IPS-NIHi7 (cell line): ENCODE measurements around the gene CLK2.
A peak's percentile ranks its signal among the peaks of the same experiment; 100 is the strongest.
"Not testable (repeated sequence)": the region's sequence is repeated elsewhere in the genome, so short reads cannot be mapped to it uniquely, and the experiment has no call there.

Experiments
- DNase-seq: peaks from one replicate; pipeline ENCODE4 v3.0.0; 2012; ENCODE audit warnings: mixed read lengths; ENCODE audit errors: extremely low spot score

CLK2 gene

DNA sequence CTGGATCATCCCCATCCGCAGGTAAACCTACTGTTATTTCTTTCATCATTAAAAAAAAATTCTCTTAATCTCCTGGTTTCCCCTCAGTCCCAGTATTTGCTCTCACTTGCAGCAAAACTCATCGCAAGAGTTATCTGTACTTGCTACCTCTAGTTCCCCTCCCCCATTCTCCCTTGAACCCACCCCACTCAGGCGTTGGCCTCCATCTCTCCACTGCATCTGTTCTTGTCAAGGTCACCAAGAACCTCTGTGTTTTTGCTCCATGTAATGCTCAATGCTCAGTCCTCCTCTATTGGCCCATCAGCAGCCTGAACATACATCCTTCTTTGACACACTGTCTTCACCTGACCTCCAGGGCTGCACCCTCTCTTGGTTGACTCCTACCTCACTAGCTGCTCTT, 23.4 kb upstream of the CLK2 start:
- no peak for DNase-seq

DNA sequence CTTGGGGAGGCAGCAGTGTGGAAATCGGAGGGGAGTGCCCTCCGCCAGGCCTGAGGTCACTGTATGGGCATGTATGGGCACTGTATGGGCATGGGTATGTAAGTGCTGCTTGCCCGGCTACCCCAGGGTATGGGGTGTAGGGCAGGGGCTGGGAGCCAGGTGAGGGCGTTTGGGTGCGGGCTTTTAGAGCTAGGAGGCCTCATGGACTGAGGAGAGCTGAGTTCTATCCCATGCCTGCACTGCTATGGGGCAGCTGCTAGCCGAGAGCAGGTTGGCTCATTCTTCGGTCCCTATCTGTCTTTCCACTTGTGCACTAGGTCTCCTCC, 22.6 kb upstream of the CLK2 start:
- DNase-seq = no peak

DNA sequence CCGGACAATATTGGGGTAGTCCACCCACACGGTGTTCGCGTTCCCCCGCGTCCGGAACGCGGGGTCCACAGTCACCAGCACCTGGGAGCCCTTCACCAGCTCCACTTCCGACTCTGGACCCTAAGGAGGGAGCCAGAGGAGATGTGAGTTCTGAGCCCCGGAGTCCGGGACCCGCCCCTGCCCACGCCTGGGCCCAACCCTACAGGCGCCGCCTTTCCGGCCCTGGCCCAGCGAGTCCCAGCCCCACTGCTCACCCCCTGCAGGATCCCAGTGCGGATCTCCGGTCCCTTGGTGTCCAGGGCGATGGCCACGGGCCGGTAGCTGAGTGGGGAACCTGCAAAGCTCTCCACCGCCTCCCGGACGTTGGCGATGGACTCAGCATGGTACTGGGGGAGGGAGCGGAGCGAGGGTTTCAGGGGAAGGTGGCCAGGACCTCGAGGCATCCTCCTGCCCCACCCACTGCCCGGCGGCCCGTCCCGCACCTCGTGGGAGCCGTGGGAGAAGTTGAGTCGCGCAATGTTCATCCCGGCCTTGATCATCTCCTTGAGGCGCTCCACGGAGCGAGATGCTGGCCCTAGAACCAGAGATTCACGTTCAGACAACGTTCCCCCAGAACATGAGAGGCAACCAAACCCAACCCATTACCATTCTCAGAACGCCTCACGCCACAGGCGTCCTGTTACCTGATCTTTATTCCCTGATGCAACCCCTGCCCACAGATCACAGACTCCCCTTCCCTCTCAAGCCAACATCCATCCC, 22.1 kb upstream of the CLK2 start:
- DNase-seq = peak; percentile 47

DNA sequence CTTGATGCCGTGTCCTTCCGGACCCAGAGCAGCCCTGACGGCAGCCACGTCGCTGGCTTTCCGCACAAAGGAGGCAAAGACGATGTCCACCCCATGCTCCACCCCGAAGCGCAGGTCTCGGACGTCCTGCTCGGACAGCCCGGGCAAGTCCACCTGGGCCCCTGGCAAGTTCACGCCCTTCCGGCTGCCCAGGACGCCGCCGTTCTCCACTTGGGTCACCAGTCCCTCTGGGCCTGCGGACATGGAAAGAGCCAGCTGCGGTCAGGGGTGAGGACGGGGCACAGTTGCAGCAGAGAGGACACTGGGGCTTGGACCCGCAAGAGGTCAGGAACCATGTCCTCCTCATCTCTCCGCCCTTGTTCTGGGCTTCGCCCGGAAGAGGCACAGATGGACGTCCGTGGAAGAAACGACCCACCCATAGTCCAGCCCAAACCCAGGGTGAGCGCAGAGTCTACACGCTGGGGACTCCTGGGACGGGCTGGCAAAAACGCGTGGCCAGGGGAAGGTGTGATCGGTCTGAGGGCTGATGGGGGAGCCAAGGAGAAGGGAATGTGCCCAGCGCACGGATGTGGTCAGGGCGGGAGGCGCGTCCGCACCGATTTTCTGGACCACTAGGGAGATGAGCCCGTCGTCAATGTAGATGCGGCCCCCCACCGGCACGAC, 21.3 kb upstream of the CLK2 start:
- DNase-seq = no peak

DNA sequence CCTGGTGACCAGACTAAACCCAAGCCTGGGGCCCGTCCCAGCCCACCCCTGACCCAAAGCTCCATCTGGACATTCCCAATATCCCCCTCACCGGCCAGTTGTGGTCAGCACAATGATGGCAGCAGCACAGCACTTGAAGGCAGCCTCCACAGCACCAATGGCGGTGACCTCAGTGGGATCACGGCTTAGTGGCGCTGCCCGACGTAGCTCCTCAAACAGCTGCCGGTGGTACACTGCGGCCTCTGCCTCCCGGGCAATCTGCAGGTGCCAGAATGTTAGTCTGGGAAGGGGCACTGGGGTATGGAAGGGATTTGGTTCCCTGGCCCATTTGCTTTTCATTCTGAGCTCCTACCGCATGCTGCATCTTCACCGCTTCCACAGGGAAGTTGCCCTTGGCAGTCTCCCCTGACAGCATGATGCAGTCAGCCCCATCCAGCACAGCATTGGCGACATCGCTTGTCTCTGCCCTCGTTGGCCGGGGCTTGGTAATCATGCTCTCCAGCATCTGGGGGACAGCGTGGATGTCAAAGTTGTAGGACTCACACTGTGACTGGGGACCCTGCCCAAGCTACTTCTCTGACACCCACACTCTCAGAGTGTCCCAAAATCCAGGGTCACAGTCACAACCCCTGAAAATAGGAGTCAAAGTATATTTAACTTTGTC, 19.9 kb upstream of the CLK2 start:
- no peak for DNase-seq

DNA sequence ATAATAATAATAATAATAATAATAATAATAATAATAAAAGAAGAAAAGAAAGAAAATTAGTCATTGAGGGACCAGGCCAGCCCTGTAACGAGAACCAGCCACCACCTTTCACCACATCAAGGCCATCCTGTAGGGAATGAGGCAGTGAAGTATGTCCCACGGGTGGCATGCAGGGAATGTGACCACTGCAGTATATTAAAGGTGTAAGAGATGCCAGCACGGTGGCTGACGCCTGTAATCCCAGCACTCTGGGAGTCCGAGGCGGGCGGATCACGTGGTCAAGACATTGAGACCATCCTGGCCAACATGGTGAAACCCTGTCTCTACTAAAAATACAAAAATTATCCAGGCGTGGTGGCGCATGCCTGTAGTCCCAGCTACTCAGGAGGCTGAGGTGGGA, 17.7 kb upstream of the CLK2 start:
- not testable (repeated sequence) for DNase-seq

DNA sequence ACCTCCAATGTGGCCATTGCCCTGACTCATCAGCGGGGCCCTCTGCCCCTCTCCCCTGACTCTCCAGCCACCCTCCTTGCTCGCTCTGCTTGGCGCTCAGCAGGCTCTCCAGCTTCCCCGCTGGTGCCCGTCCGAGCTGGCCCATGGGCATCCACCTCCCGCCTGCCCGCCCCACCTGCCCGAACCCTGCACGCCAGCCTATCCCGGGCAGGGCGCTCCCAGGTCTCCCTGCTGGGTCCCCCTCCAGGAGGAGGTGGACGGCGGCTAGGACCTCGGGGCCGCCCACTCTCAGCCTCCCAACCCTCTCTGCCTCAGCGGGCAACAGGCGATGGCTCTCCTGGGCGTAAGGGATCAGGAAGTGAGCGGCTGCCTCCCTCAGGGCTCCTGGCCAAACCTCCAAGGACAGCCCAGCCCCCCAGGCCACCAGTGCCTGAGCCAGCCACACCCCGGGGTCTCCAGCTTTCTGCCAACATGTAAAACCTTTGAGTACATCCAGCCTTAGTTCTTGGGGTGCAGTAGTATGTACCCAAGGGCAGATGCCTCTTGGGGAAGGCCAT, 14.8 kb upstream of the CLK2 start:
- no peak for DNase-seq

DNA sequence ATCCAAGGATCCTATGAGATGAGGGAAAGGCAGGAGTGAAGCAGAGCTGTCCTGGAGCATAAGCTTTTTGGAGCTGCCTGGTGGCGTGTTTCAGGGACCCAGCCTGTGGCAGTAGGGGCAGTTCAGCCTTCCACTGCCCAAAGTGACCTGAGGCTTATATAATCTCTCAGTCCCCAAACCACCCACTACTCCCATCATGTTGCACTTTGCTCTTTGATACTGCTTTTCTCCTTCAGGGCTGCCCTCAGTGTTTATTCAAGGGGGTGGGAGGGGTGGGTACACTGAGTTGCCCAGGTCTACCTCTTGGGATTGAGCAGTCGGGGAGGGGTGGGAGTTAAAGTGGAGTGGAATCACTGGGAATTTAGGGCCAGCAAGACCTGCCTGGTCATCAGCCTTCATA, 13.2 kb upstream of the CLK2 start:
- DNase-seq = no peak

DNA sequence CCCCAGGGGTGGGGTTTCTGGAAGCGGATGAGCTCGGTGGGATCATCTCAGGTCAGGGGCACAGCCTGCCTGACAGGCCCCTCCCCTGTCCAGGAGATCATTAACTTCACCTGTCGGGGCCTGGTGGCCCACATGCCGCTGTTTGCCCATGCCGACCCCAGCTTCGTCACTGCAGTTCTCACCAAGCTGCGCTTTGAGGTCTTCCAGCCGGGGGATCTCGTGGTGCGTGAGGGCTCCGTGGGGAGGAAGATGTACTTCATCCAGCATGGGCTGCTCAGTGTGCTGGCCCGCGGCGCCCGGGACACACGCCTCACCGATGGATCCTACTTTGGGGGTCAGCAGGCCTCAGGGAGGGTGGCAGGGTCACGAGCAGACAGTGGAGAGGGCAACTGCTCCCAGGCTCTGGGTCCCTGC, 12.3 kb upstream of the CLK2 start:
- no peak for DNase-seq

DNA sequence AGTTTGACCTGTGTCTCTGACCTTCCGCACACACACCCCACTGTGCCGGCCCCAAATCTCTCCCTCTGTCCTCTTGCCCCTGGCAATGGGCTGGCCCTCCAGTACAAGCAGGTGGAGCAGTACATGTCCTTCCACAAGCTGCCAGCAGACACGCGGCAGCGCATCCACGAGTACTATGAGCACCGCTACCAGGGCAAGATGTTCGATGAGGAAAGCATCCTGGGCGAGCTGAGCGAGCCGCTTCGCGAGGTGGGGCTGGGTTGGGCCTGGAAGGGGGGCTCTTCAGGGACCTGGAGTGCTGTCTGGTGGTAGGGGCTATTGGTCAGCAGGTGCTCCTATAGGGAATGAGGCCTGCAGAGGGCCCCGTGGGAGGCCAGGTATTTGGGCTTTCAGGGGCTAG, 11.8 kb upstream of the CLK2 start:
- no peak for DNase-seq

DNA sequence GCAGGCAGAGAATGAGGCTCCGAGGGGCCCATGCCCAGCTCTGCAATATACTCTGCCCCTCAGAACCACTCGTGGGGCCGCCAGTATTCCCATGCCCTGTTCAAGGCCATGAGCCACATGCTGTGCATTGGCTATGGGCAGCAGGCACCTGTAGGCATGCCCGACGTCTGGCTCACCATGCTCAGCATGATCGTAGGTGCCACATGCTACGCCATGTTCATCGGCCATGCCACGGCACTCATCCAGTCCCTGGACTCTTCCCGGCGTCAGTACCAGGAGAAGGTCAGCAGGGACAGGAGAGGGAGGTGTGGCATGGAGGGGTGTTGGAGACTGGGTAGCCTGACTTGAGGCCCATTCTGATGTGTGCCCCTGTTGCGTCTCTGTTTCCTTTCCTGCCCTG, 11.2 kb upstream of the CLK2 start:
- DNase-seq = no peak

DNA sequence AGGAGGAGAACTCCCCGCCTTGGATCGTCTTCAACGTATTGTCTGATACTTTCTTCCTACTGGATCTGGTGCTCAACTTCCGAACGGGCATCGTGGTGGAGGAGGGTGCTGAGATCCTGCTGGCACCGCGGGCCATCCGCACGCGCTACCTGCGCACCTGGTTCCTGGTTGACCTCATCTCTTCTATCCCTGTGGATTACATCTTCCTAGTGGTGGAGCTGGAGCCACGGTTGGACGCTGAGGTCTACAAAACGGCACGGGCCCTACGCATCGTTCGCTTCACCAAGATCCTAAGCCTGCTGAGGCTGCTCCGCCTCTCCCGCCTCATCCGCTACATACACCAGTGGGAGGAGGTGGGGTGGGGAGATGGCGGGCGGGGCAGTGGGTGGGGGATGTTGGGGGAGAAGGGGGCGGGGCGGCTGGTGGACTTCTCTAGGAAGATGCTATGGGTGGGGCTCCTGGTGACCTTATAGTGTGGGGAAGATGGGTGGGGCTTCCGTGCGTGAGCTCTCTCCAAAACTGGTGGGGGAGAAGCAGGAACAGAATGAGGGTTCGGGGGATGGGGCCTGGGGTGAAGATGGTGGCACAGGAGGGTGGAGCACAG, 9.3 kb upstream of the CLK2 start:
- no peak for DNase-seq

DNA sequence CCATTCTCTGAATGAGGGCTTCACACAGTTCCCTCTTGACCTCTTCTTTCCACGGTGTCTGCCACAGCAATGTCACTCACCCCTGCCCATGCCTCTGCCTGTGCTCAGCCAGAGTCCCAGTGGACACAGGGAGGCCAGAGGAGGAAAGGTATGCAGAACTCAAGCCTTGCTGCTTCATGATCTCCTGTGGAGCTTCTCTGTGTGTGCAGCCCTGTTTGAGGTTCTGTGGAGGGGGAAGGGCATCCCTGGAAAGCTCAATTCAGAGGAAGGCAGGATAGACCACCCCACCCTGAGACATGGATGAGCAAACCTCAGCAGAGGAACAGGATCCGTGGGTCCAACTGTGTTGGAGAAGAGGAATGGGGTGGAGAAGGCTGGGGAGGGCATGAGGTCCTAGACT, 6.0 kb upstream of the CLK2 start:
- DNase-seq = no peak

DNA sequence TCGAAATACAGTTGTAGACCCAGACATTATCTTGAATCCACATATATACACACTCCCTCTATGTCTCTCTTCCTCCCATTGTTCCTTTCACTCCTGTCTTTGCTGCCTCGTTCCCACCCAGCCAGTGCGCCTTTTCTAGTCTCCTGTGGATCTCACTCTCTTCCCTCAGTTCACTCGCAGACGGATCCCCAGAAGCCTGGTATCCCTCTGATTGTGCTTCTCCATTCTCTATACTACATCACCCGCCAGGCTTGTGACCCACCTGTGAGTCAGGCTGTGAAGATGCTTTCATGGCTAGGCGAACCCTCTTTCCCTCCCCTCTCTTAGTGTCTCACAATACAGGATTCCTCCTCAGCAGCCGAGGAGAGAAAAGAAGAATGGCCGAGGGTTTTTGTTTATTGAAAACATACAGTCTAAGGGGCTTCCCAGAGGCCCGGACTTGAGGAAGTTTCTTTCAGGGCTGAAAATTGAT, 5.4 kb upstream of the CLK2 start:
- no peak for DNase-seq

DNA sequence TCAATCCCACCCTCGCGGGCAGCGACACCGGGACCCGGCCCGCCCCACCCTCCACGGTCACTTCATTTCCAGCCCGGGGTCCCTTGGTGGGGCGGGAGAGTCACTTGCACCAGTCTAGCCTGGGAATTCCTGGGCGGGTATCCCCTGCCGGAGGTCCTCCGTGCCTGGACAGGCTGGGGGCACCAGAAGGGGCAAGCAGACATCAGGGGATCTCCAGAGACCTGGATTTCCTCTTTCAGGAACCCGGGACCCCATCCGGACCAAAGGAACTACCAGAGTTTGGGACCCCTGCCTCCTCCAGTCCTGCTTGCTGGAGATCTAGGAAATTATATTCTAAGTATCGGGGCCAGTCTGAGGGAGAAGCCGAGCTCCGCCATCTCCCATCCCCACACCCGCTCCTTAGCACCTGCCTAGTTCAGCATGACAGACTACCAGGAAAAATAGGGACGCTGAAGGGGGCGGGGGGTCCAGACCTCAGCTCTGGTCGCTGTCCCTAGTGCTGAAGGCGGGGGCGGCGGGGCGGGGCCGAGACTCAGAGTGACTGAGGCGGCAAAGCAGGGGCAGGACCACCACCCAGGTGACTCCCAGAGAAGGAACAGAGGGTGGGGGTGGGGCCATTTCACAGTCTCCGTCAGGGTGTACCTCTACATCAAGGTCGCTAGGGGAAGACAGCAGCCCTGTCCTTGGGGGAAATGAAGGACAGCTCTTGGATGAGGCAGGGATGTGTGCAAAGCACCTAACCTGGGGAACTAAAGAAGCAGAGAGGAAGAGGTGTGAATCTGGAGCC, 4.8 kb upstream of the CLK2 start:
- peak; percentile 98 for DNase-seq

DNA sequence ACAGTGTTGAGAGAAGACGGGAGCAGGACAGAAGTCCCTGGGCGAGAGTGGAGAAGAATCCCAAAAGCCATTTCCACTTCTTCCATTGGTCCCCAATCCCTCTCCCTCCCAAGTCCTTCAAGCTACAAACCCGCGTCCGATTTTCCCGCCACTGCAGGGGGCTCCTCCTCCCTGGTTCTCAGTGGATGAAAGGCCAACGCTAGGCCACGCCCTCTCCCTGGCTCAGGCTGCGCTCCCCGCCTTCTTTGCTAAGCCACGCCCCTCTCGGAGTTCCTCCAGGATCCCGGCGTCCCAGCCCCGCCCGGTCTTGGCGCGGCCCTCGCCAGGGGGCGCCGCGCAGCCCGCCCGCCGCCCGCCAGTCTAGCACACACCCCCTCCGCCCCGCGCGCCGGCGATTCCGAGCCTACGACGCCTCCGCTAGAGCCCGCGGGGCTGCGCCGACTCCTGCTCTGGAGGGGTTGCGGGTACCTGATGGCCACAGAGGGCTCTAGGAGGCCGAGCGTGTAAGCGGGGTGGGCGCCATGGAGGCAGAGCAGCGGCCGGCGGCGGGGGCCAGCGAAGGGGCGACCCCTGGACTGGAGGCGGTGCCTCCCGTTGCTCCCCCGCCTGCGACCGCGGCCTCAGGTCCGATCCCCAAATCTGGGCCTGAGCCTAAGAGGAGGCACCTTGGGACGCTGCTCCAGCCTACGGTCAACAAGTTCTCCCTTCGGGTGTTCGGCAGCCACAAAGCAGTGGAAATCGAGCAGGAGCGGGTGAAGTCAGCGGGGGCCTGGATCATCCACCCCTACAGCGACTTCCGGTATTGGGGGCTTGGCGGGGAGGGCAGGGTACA, 4.0 kb upstream of the CLK2 start, which contains the start of gene HCN3:
Gene HCN3, plus strand, starts transcription at position 394 of the 832 bp plus-strand sequence. Its CDS starts 128 bp downstream, at position 522.
- DNase-seq = peak; percentile 98

DNA sequence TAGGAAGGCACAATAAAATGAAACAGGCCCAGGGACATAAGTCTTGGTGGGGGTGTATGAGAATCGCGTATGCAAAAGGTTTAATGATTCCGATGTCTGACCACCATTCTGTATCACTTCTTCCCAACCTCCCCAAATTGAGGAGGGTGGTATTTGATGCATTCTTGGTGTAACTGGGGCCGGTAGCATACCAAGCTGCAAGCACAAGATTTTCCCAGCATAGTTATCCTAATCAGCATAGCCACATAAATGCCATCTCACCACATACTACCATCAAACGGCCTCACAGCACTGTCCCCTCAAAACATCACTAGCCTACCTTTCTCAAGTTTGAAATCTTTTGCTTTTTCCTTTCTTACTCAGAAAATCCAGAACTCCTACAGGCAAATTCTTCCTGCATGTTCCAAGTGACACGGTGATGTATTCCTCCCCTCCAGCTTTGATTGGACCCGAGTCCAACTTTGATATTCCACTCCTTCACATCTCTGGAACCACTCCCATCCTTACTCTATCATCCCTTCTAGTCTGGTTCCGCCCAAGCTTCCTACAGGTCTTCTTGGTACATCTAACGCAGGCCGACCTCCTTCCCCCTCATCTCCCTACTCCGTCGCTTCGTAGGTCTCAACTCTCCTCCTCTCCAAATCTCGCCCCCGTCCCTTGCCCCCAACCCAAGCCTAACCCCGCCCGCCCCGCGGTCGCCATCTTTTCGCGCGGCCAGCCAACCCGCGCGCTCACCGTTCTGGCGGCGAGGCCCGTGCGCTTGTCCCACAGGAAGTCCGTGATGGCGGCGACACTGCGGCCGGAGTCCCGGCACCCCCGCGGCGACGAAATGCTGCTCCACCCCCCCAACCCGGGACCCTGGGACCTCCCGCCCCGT, 600 bp downstream of the CLK2 start:
- DNase-seq = peak; percentile 51

DNA sequence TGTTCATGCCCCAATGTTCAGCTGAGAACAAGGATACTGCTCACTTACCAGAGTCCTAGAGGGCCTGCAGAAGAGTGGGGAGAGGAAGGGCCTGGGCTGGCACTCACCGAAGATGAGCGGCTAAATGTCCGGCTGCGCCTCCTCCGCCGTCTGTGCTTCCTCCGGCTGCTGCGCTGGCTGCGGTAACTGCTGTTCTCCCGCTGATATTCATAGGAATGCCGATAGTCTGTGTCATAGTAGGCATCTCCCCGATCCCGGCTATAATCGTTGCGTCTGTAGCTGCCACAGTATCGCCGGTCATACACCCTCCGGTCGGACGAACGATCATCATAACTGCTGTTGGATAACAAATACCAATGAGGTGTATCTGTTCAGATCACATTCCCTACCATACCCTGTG, 3.9 kb downstream of the CLK2 start:
- no peak for DNase-seq

DNA sequence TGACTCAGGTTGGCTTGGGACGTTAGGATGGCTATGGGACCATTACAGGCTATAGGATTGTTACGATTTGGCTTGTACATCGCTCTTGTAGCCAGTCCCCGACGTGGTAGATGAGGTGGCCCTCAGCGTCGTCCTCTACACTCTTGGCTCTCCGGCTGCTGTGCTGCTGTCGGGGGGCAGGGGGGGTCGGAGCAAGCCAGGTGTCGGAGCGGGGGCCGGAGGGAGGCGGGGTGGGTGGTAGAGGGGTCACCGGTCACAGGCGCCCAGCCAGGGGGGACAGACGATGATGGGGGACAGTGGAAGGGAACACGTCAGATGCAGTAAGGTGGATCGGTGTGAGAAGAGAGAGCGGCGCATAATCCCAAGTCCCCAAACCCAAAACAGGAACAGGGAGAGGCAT, 4.7 kb downstream of the CLK2 start:
- no peak for DNase-seq

DNA sequence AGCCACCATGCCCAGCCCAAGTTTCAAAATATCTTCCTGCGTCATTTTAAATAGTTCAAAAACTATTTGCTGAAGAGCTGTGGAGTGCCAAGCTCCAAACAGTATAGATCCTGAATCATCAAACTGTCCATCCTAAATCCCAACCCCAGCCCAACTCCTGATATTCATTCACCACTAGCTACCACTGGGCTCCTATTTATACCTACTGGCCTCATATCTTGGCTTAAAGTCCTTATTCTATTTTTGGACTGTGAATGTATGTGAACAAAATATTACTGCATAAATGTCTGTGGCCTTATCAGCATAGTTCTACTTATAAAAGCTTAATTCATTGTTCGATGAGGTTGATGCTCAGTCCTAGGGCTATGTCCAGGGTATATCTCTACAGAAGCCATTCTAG, 5.9 kb downstream of the CLK2 start:
- no peak for DNase-seq
